GM19043 (cell line): ENCODE results near the gene WDFY3.

ENCODE experiments used
- ATAC-seq: cut with Tn5 transposase; IDR thresholded peaks from one replicate; pipeline ENCODE4 v1.9.1; 2021; ENCODE audit warnings: low read depth; ENCODE audit not compliant: unreplicated experiment

Gene WDFY3

GRCh38 chr4:84966382-84967242, at the start of gene WDFY3:
Gene WDFY3 (minus strand): TSS chr4:84966690. CDS start chr4:84860591, 106,099 bp downstream.
- ATAC-seq: no peak

- no peak for ATAC-seq
Measured at GRCh38 chr4:85005865-85006377, 39.4 kb upstream of the WDFY3 start.

GRCh38 chr4:85000343-85000742, 33.9 kb upstream of the WDFY3 start:
- no peak for ATAC-seq

- ATAC-seq: no peak
Measured at GRCh38 chr4:84995386-84995785, 28.9 kb upstream of the WDFY3 start.

- ATAC-seq: no peak
Measured at GRCh38 chr4:84994280-84994679, 27.8 kb upstream of the WDFY3 start.

- no peak for ATAC-seq
Measured at GRCh38 chr4:84985952-84986351, 19.5 kb upstream of the WDFY3 start.

- no peak for ATAC-seq
Measured at GRCh38 chr4:84977396-84977795, 10.9 kb upstream of the WDFY3 start.

- no peak for ATAC-seq
Measured at GRCh38 chr4:84973856-84974255, 7.4 kb upstream of the WDFY3 start.

GRCh38 chr4:84971319-84971932, 4.9 kb upstream of the WDFY3 start:
- ATAC-seq: no peak

GRCh38 chr4:84968925-84969324, 2.4 kb upstream of the WDFY3 start:
- ATAC-seq: no peak

GRCh38 chr4:84967243-84967690, 777 bp upstream of the WDFY3 start:
- no peak for ATAC-seq

GRCh38 chr4:84965553-84966381, 723 bp downstream of the WDFY3 start:
- ATAC-seq: no peak

- no peak for ATAC-seq
Measured at GRCh38 chr4:84964995-84965552, 1.4 kb downstream of the WDFY3 start.

GRCh38 chr4:84962102-84962501, 4.4 kb downstream of the WDFY3 start:
- ATAC-seq: no peak

- ATAC-seq: no peak
Measured at GRCh38 chr4:84958434-84958833, 8.1 kb downstream of the WDFY3 start.

GRCh38 chr4:84957514-84958420, 8.7 kb downstream of the WDFY3 start:
- ATAC-seq: no peak

- ATAC-seq: no peak
Measured at GRCh38 chr4:84956014-84956413, 10.5 kb downstream of the WDFY3 start.

GRCh38 chr4:84954982-84955567, 11.4 kb downstream of the WDFY3 start:
- ATAC-seq: no peak

GRCh38 chr4:84952776-84953175, 13.7 kb downstream of the WDFY3 start:
- no peak for ATAC-seq
